ENCODE data around the gene C6orf15.

C6orf15 gene

GRCh38 chr6:31065556-31065955, 46.8 kb downstream of the C6orf15 start:
- DNase-seq, result no peak

GRCh38 chr6:31063906-31064435, 48.4 kb downstream of the C6orf15 start:
- DNase-seq, result no peak
